ENCODE measurements around the gene MAFG.
A peak's percentile ranks its signal among the peaks of the same experiment; 100 is the strongest.

Gene MAFG

DNA sequence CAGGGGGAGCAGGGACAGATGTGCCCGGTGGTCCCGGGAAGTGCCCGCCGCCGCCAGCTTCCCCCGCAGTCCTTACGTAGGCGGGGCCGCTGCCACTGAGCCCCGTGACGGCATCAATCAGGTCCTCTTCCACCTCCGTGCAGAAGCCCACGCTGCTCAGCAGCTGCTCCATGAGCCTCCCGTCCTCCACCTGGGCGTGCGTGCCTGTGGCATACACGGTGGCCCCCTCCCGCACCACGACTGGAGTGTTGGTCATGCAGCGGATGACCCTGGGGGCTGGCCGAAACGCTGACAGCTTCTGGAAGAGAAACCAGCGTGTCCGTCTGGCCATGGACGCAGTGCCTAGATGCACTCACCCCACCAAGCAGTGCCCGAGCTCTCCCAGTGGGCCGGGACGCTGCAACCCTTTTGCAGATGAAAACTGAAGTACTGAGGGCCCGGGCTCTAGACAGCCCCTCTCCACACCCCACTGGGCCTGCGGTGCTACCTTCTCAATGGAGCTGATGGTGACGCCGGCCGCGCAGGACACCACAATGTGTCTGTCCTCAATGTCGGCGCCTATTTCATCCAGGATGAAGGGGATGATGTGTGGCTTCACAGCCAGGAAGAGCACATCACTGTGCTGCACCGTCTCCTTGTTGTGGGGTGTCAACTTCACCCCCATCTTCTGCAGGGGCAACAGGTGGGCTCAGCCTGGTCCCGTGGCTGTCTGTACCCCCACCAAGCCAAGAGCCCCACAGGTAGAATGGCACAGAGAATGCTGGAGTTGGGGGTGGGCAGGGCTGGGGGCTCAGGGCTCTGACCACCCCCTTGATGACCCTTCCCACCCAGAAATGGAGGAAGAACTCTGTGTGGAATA, 7.5 kb upstream of the MAFG start:
- no peak for DNase-seq

DNA sequence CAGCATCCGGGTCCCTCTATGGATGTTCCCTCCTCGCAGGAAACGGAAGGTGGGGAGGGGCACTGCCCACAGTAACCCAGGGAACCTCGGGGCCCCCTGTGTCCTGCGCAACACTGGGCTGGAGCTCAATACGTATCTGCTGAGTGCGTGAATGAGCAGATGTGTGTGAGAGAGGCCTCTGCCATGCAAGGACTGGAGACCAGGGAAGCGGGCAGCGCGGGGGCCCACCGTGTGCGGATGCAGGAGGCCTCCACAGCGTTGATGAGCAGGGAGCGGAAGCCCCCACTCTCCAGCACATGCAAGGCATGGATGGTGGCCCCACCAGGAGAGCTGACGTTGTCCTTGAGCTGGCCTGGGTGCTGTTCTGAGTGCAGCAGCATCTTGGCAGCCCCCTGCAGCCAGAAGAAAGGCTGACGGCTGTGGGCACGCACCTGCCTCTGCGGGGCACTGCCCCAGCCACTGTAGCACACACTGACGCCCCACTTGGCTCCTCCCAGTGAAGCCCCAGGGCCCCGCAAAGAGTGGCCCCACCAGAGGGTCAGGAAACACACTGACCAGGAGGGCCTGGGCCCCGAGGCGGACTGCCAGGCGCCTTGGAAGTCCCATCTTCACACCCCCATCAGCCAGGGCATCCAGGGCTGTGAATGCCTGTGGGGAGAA, 6.7 kb upstream of the MAFG start:
- DNase-seq = no peak

DNA sequence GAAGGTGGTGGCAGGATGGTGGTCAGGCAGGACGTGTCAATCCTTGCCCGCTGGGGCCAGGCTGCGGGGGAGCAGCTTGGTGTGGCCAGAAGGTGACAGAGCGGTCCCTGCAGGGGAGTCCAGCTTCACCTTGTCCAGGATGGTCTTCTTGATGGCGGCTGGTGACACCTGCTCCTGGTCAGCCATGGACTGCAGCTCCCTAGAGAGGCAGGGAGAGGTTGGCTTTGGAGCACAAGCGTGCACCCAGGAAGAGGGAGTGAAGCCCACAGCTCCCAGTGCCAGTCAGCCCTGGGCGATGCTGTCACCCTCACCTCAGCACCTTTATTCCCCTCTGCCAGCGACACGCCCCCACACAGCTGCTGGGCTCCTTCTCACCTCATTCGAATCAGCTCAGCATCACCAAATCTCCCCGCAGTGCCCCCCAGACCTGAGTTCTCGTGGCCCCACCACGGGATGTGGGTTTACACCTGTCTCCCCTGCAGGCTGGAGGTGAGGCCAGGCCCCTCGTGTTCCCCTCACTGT, 5.7 kb upstream of the MAFG start:
- DNase-seq = no peak

DNA sequence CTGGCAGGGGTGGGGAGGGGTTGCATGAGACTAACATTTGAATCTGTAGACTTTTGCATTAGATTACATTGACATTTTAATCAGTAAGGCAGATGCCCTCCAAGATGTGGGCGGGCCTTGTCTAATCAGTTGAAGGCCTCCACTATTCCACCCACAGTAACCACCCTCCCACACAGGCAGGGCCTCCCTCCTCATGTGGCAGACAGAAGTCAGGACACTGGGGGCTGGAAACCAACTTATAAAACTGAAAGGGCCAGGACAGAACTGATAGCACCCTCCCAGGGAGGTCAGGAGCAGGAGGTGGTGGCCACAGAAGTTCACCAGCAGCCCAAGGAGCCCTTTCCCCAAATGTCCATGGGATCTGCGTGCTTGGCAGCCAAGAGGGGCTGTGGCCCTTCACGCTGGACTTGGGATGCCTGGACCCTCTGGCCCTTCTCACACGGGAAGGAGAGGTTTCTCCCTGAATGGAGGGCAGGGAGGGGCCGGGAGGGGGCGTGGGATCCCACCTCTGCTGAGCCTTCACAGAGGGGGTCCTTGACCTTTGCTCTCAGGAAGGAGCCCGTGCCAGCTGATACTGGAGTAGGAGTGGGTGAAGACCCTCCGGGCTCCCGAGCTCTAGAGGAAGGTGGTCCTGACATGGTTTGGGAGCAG, 4.9 kb upstream of the MAFG start:
- DNase-seq = no peak

DNA sequence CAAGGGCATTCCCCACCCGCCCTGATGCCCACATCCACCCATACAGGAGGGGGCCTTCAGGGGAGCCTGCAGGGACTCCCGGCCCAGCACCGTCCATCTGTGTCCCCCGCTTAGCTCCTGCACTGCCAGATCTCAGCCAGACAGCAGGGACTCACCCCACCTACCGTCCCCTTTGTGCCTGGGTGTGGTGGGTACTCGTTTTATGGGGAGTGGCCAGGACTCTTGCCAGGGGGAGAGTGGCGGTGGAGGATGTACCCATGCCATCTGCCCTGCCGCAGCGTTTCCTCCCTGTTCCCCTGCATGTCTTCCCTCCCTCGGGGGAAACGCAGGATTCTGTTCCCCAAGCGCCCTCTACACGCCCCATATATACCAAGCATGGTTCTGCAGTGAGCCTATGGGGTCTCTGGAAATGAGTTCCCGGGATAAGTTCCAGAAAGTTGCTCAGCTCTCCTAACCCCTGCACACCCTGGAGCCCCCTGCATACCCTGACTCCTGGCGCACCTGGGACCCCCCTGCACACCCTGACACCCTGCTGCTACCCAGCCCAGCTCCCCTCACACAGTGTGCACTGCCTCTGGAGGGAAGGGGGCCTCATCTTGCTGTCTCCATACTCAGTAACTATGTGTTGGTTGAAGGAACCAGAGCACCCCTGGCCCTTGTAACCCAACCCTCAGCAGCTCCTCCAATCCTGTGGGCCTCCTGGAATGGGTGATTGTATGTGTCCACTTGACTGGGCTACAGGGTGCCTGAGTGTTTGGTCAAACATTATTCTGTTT, 4.2 kb upstream of the MAFG start:
- no peak for DNase-seq

DNA sequence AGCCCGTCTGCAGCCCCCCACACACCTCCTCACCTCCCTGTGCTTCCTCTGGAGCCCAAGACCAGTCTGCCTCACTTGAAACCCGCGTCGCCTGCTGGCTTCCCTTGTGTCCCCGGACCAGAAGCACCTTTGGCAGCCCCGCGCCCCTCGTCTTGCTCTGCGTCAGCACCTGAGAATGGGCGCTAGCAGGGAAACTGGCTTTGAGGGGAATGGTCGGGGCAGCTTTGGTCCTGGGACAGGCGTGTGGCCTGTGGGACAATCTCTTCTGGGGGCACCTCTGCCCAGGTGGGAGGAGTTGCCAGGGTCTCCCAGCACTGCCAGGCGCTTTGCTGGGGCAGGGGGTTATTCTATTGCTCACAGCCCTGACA, 3.6 kb upstream of the MAFG start:
- DNase-seq = no peak

DNA sequence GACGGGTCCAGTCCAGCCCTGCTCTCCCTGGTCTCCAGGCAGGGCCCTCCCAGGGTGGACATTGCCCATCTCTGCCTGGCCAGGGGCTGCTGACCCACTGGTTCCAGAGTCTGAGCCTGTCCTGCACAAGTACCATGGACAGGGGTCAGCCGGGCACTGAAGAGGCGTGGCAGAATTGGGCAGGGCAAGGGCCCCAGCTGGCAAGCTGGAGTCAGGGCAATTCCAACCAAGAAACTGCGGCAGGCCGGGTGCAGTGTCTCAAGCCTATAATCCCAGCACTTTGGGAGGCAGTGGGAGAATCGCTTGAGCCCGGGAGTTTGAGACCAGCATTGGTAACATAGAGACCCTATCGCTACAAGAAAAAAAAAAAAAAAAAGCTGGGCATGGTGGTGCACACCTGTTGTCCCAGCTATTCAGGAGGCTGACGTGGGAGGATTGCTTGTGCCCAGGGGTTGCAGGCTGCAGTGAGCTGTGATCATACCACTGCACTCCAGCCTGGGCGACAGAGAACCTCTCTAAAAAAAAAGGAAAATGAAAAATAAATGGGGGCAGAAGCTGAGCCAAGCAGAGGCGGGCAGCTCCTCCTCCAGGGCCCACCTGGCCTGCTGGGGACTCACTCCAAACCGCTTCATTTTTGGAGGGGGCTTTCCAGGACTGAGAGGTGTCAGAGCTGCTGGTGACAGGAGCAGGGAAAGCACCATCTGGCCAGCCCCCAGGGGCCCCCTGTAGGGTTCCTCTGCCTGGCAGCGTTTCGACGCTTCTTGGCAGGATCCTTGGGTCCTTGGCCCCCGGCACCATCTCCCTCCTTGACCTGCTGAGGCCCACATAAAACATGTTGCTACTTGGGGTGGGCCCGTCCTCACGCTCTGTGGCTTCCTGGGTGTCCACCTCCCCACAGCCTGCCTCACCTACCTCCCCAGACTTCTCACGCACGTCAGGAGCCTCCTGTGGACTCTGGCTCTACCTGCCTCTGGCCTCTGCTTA, 2.9 kb upstream of the MAFG start:
- no peak for DNase-seq

DNA sequence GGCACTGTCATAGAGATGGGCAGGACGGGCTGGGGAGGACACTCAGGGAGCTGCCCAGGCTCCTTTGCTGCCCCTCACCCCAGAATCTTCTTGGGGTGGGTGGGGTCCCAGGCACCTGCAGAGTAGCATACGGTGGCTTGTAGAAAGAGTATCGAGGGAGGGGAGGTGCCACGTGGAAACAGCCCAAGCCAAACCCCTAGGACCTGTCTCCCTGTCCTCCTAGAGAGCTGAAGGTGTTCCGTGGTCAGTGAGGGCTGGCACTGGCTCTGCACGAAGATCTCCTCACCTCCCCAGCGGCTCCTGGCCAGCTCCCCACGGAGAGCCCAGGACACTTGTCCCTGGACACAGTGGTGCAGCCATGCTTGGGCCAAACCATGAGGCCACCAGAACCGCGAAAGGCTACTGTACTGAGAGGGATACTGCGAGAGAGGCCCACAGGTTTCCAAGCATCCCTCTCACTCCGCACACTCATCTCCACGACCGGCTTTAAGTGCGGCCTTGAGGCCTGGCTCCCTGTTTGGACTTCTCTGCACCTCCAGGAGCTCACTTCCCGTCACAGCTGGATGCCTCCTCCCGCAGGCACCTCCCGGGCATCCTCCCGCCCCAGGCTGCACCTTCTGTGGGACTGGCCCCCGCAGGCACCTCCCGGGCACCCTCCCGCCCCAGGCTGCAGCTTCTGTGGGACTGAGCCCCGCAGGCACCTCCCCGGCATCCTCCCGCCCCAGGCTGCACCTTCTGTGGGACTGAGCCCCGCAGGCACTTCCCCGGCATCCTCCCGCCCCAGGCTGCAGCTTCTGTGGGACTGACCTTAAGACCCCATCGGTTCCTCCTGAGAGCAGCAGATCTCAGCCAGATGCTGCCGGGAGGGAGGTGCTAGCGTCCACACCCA, 2.0 kb upstream of the MAFG start:
- no peak for DNase-seq

DNA sequence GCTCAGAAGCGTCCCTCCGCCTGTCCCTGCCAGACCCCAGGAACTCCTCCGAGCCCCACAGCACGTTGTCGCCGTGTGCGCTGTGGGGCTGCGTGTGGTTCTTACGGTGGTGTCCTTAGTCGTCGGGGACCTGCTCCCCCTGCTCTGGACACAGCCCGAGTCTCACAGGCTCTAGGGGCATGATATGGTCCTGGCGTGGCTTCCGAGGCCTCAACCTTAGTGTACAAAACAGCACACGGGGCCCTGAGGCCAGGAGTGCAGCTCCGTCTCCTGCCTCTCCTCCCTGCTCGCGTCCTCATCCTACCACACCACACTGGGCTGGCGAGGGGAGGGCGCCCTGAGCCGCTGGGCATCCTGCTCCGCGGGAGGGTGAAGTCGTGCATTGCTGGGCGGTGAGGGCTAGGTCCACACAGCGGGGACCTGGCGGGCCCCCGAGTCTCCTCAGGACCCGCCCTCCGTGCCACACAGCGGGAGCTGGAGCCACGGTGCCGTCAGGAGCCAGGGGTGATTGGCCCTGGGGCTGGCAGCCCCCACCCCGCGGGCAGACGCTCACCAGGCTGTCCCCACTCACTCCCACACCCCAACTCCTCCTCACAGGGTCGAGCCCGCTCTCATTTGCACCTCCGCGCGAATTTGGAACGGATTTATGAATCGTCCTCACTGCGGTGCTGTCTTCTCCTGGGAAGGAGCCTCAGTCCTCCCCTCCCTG, 1.2 kb upstream of the MAFG start:
- DNase-seq = no peak

DNA sequence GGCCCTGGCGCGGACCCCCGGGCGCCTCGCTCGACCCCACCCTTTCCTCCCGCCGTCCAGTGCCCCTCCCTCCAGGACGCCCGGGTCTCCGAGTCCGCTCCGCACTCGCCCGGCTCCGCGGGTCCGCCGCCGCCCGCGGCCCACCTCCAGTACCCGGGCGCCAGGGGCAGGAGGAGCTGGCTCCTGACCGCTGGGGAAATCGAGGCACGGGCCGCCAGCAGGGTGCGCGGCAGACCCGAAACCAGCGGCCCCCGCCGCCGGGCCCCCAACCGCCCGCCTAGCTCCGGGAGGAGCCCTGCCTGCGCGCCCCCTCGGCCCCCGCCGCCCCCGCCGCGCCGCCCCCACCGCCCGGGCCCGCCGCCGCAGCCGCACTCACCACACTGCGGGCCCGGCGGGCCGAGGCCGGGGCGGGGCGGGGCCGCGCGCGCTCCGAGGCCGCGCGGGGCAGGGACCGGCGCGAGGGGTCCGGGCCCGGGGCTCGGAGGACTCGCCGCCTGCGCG, 333 bp downstream of the MAFG start:
- no peak for DNase-seq

DNA sequence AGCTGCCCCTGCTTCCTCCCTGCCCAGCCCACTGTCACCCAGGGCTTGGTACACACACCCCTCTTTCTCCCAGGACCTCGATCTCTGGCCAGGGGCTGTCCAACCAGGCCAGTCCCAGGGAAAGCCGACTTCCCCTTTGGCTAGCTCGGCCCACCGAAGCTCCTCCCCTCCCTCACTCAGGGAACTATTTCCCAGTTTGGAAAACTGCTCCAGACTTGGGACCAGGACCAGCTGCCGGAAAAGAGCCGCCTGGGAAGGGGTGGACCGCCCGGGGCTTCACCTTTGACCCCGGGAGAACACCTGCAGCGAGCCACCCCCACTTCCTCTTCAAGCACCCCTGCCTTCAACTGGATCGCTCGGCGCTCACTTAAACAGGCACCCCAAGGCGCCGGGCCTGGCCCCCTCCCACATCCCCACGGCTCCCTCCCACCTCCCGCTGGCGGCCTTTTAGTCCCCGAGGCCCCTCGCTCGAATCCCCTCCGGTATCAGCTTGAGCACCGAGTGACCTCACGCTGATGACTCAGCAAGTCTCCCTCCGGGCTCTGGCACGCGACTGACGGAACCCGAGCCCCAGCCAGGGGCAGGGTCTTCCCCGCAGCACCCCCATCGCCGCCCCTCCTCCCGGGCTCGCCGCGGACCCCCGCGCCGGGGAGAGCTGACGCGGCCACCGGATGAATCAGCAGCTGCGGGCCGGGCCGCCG, 934 bp downstream of the MAFG start:
- peak; percentile 17 for DNase-seq

DNA sequence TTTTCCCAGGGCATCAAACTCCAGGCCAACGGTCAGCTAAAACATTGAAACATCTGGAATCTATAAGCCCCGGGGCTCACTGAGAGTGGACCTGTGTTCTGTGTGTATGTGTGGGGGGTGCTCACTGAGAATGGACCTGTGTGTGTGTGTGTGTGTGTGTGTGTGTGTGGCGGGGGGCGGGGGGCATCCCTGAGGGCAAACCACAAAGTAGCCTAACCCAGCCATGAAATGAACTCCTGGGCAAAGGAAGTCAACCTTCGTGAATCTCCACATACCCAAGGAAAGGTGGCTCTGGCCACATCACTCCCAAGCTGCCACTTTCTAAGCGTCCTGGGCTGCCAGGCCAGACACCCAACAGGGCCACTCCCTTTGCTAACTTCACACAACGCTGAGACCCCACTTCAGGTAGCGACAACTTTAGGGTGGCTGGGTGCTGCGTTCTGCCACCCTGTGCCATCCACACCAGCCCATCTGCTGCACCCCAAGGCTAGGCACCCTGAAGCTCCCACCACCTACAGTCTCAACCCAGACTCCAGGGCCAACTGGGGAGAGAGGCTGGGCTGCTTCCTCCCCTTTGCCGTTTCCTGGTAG, 1.6 kb downstream of the MAFG start:
- no peak for DNase-seq

DNA sequence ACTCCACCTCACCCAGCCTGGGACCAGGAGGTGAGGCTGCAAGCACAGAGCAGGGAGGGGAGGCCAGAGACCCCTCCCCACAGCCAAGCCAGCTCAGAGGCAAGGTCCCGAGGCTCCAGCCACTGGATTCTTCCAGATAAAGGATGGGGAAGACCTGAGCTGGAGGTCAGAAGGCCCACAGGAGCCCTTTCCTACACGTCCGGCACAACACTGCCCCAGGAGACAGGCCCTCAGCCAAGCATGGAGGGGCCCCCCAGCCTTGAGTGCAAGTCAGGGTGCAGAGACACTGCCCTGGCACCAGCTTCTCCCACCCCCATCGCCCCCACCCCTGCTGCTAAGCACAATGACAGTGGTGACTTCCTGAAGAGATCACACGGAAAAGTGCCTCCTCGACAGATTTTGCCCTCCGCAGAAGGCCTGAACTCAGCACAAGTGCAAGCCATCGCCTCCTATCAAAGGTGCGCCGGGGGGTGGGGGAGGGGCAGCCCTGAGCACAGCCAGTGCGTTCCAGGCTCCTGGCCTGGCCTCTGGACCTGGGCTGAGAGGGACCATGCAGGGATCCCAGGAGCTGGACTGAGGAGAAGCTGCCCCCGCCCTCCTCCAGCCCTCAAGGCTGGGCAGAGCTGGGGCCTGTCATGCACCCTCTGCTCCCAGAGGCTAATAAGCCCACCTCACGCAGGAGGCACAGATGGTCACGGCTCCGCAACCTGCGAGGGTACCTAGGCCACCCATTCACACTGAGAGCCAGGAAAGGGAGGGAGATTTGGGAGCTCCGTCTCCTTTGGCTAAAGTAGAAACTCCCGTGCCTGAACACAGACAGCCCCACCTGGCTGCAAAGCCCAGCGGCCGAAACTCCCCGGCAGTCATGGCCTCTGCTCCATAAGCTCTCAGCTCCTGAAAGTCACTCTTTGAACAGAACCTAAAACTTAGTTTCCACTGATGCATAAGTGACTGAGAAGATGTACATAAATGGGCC, 2.7 kb downstream of the MAFG start:
- DNase-seq = no peak

DNA sequence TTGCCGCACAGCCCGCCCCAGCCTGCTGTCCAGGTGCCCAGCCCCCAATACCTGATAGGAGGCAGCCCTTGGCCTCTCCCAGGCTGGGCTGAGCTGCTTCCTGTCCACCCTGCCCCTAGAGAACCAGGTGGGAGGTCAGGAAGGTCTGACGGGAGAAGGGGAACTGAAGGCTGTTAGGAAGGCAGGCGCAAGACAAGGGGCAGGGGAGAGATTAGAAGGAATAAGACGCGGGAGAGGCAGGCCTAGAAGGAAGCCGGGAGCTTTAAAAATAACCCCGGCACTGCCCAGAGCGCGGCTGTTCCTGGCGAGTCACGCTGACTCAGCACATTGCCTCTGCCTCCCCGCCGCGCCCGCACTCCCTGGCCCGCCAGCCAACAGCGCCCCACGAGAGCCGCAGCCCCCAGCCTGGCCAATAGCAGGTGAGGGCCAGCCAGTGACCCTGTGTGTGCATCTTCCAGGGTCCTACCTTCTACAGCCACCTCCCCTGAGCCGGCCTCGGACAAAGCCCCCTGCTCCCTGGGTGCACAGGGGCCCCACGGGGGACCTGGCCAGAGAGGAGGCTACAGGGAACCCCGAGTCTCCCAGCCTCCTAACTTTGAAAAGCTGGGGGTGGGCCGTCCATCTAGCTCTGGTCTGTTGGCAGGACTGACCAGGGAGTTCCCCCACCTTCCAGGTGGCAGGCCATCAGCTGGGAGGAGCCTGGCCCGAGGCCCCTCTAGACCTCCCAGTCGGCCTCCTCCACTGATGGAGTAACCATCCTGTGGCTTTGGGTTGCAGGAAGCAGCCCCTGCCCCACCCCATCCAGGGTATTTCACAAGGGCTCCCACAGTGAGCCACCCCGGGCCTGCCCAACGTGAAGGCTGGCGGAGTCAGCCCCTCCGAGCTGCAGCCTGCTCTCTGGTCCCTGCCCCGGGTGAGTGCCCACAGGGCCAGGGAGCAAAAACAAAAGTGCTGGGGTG, 4.0 kb downstream of the MAFG start:
- DNase-seq = peak; percentile 80

DNA sequence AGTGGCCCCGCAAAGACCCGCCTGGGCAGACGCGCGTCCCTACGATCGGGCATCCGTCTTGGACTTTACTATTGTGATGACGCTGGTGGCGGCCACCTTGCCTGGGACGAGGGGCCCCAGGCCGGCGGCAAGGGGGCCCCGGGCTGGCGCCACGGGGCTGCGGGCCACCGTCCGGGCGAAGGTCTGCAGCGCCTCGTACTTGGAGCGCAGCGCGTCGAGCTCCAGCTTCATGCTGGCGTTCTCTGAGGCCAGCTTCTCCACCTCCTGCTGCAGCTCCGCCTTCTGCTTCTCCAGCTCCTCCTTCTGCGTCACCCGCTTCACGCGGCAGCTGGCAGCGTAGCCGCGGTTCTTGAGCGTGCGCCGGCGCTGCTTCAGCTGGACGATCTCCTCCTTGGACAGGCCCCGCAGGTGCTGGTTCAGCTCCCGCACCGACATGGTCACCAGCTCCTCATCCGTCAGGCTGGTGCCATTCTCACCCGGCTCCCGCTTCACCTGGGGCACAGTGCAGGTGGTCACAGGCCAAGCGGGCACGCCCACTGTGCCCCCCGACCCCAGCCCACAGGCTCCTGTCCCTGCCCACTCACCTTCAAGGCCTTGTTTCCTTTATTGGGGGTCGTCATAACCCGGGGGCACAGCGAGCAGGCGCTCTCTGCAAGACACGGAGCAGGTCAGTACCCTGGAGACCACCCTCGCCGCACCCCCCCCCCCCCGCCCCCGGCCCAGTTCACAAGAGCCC, 4.8 kb downstream of the MAFG start:
- DNase-seq = no peak
